ENCODE data around the gene KLHL17. TPM values are rescaled to one million over a fixed set of nuclear protein-coding genes. Genes with fewer than 3 reads are reported as not detected.

The KLHL17 gene
- total RNA-seq, 1 donor from 2014 or later: 47.3 TPM

Other genes starting within 250 kb of the KLHL17 start
- gene SAMD11, start 36.7 kb upstream of the KLHL17 start, total RNA-seq: not detected in 2 replicates
- 180 TPM in 2 replicates for gene NOC2L, start 1.3 kb upstream of the KLHL17 start, total RNA-seq
- 1.7 and 1.8 TPM in 2 replicates for gene PLEKHN1, start 5.9 kb downstream of the KLHL17 start, total RNA-seq
- not detected in 2 replicates for gene PERM1, start 21.5 kb downstream of the KLHL17 start, total RNA-seq
- gene HES4, start 39.5 kb downstream of the KLHL17 start, total RNA-seq: 1.8 and 2.9 TPM in 2 replicates
- gene ISG15, start 52.9 kb downstream of the KLHL17 start, total RNA-seq: 52.9 and 53.7 TPM in 2 replicates
- 25.8 and 30.3 TPM in 2 replicates for gene AGRN, start 59.5 kb downstream of the KLHL17 start, total RNA-seq
- 0.10 TPM in 1 of 2 replicates, not detected in the other for gene RNF223, start 113.7 kb downstream of the KLHL17 start, total RNA-seq
- gene C1orf159, start 155.5 kb downstream of the KLHL17 start, total RNA-seq: 30.0 and 30.3 TPM in 2 replicates
- gene TTLL10, start 213.3 kb downstream of the KLHL17 start, total RNA-seq: 0.10 and 0.15 TPM in 2 replicates
- 350 and 356 TPM in 2 replicates for gene TNFRSF18, start 246.0 kb downstream of the KLHL17 start, total RNA-seq